ENCODE results near the gene RXRA.

GRCh38 chr9:134314950-134315715 is 11.1 kb upstream of the RXRA start:
- no peak for TF ChIP-seq EZH2 (IDR thresholded peaks at IDR 0.05; ENCODE audit: borderline replicate concordance, insufficient read depth, low read length, poor library complexity, severe bottlenecking)
- no peak for TF ChIP-seq POLR2AphosphoS5 (IDR thresholded peaks at IDR 0.05)
- no peak for TF ChIP-seq CTCF (IDR thresholded peaks at IDR 0.05; ENCODE audit: poor library complexity, severe bottlenecking)
